ENCODE data around the gene AMT.

GRCh38 chr3:49378249-49378895 lies 43.9 kb downstream of the AMT start:
- TF ChIP-seq PBX3 (IDR thresholded peaks at IDR 0.05) (no peak), CTCF (IDR thresholded peaks at IDR 0.05) (no peak), MAX (IDR thresholded peaks at IDR 0.05) (no peak), HDAC2 (IDR thresholded peaks at IDR 0.05) (no peak), CHD2 (IDR thresholded peaks at IDR 0.05; ENCODE audit: low read length, partially characterized antibody) (no peak), EHMT2 (IDR thresholded peaks at IDR 0.05; ENCODE audit: low read depth) (no peak)

Data from A549 (cell line).